Measurements from ENCODE around the gene FCHO1. TPM values are rescaled to one million over a fixed set of nuclear protein-coding genes. Genes with fewer than 3 reads are reported as not detected.

The FCHO1 gene
- polyA plus RNA-seq, 2 of the 4 experiments (the other 2 are of a cell fraction) = 1.7 to 13.6 TPM

DNA sequence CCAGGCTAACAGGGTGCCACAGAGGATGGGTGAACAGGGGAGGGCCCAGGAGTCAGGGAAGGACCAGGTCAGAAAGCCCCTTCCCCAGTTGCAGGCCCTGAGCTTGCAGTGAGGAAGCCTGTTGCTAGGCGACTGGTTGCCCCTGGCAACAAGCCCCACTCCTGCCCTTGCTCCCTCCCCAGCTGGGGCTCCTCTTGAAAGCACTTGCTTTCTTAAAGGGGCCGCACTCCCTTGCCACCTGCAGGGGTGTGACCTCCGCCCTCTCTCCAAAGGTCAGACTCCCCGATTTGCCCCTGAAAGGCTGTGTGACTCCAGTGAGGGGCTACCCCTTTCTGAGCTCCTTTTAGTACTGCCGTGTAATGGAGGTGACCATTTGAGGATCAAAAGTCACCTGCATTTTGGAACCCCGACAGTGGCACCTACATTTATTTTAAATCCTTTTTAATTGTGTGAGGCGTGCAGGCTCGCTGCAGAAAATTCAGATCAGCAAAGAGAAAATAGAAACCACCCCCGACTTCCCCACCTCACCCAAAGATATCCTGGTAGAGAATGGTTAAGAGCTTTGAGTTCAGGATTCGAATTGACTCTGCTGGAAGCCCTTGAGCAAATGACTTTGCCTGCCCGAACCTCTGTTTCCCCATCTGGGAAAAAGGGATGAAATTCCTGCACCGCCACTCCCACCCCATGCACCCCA, 4.8 kb downstream of the FCHO1 start:
- CTCF ChIA-PET = interaction anchor here (1.6 kb wide), 1 partner anchor 10 kb away, joined by 6 read pairs; no protein-coding TSS in a partner anchor
- Histone ChIP-seq H3K27ac (peak overlapping the region; percentile 80 to 91; a peak in 5 of 6 replicates), H3K9me3 (no peaks in the 10 kb centered on the region), H3K4me3 (no peak overlapping the region), H3K4me1 (peaks cover 34% of the 10 kb centered on the region), H3K4me2 (peak overlapping the region; percentile 62)
- FAIRE-seq = no peak
- POLR2A ChIA-PET = interaction anchor here (1.2 kb wide), 1 partner anchor 103 kb away, joined by 3 read pairs; the partner anchor contains the start of gene RPL18A
- TF ChIP-seq RFX5 (IDR thresholded peaks at IDR 0.05) (peak; percentile 95), CHD2 (IDR thresholded peaks at IDR 0.05; ENCODE audit: low read length, partially characterized antibody) (no peak)
- WGBS (ENCODE audit: missing lambda C conversion rate) = 51% methylated on average over 12 of the region's 12 CpGs
- DNase-seq (ENCODE audit: low read depth in 1 of 2, low spot score in 1 of 2) = peak; percentile 49 to 82
- ATAC-seq = peak; percentile 72 to 76

DNA sequence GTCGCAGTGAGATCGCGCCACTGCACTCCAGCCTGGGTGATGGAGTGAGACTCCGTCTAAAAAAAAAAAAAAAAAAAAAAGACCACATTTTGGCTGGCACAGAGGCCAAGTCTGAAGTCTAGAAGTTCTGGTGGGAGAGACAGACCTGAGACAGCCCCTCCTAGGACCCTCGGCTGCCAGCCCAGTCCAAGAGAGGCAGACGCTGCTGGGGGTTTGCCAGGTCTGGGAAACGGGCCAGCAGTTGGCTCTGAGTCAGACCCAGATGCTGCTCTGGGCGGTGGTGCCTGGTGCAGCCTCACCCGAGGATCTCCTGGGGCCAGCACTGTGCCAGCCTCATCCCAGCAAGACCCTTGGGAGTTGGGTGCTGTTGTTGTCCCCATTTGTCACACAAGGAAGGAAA, 5.8 kb downstream of the FCHO1 start:
- POLR2A ChIA-PET = no interaction called here
- TF ChIP-seq FOSL2 (IDR thresholded peaks at IDR 0.05) = no peak
- TF ChIP-seq FOSL2 (CRISPR knock-in tag; IDR thresholded peaks at IDR 0.05) = peak; percentile 63; the same call in 1 of the 2 replicates
- TF ChIP-seq, protein P1, sequence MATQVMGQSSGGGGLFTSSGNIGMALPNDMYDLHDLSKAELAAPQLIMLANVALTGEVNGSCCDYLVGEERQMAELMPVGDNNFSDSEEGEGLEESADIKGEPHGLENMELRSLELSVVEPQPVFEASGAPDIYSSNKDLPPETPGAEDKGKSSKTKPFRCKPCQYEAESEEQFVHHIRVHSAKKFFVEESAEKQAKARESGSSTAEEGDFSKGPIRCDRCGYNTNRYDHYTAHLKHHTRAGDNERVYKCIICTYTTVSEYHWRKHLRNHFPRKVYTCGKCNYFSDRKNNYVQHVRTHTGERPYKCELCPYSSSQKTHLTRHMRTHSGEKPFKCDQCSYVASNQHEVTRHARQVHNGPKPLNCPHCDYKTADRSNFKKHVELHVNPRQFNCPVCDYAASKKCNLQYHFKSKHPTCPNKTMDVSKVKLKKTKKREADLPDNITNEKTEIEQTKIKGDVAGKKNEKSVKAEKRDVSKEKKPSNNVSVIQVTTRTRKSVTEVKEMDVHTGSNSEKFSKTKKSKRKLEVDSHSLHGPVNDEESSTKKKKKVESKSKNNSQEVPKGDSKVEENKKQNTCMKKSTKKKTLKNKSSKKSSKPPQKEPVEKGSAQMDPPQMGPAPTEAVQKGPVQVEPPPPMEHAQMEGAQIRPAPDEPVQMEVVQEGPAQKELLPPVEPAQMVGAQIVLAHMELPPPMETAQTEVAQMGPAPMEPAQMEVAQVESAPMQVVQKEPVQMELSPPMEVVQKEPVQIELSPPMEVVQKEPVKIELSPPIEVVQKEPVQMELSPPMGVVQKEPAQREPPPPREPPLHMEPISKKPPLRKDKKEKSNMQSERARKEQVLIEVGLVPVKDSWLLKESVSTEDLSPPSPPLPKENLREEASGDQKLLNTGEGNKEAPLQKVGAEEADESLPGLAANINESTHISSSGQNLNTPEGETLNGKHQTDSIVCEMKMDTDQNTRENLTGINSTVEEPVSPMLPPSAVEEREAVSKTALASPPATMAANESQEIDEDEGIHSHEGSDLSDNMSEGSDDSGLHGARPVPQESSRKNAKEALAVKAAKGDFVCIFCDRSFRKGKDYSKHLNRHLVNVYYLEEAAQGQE (IDR thresholded peaks at IDR 0.05) = no peak
- FAIRE-seq (no peak), ATAC-seq (peak; percentile 68 to 74; a peak in 5 of 6 replicates), DNase-seq (ENCODE audit: low read depth in 1 of 2, low spot score in 1 of 2) (peak; percentile 52 to 58)
- 33% methylated on average over 7 of the region's 9 CpGs for whole genome bisulfite sequencing (ENCODE audit: missing lambda C conversion rate)
- Histone ChIP-seq H3K4me3 (no peak overlapping the region), H3K9me3 (no peaks in the 10 kb centered on the region), H3K27ac (peak overlapping the region; percentile 80 to 91), H3K4me1 (peaks cover 34% of the 10 kb centered on the region), H3K4me2 (peak overlapping the region; percentile 62)
- CTCF ChIA-PET = interaction anchor here (1.6 to 2.0 kb wide), 2 partner anchors 9 kb away, joined by 6 to 9 read pairs; no protein-coding TSS in a partner anchor

DNA sequence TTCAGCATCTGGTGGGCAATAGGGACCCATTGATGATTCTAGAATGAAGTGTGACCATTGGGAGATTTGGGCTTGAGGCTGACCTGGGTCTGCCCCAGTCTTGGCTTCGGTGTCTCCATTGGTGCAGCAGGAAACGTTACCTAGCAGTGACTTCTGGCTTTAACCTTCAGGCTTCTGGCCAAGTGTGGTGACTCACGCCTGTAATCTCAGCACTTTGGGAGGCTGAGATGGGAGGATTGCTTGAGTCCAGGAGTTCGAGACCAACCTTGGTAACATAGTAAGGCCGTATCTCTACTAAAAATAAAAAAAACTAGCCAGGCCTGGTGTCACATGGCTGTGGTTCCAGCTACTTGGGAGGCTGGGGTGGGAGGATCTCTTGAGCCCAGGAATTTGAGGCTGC, 7.2 kb downstream of the FCHO1 start:
- Histone ChIP-seq H3K4me2 (no peak overlapping the region), H3K4me1 (peaks cover 34% of the 10 kb centered on the region), H3K27ac (peak overlapping the region; percentile 80 to 91; a peak in 4 of 6 replicates), H3K9me3 (no peaks in the 10 kb centered on the region), H3K4me3 (no peak overlapping the region)
- CTCF ChIA-PET = interaction anchor here (2.0 kb wide), 1 partner anchor 8 kb away, joined by 9 read pairs; no protein-coding TSS in a partner anchor
- no peak for FAIRE-seq
- TF ChIP-seq CHD2 (IDR thresholded peaks at IDR 0.05; ENCODE audit: low read length, partially characterized antibody) (no peak), RFX5 (IDR thresholded peaks at IDR 0.05) (no peak), PHF8 (IDR thresholded peaks at IDR 0.05; ENCODE audit: borderline replicate concordance, low read depth) (no peak), FOSL2 (IDR thresholded peaks at IDR 0.05) (no peak), FOSL2 (CRISPR knock-in tag; IDR thresholded peaks at IDR 0.05) (peak; percentile 42), FOSB (CRISPR knock-in tag; IDR thresholded peaks at IDR 0.05) (no peak), KDM1A (IDR thresholded peaks at IDR 0.05; ENCODE audit: low read depth) (no peak), POLR2AphosphoS2 (conservative IDR thresholded peaks at IDR 0.05; ENCODE audit: low read length) (no peak), TFCP2L1 (CRISPR knock-in tag; IDR thresholded peaks at IDR 0.05) (no peak)
- no peak for ATAC-seq
- 57% methylated on average over 5 of the region's 5 CpGs for WGBS (ENCODE audit: missing lambda C conversion rate)
- POLR2A ChIA-PET = no interaction called here
- no peak for DNase-seq (ENCODE audit: low read depth in 1 of 2, low spot score in 1 of 2)

DNA sequence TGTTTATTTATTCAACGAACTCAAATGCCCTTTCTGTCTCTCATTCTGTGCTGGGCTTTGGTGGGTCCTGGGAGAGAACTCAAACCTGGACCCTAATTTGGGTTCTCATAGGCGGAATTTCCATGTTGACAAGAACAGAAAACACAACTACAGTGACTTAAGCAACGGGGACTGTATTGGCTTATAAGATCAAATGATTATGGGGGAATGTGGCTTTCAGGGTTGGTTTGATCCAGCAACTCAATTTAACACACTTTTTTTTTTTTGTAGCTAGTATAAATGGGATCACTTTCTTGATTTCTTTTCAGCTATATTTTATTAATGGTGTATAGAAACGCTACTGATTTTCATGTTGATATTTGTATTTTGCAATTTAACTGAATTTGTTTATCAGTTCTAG, 9.9 kb downstream of the FCHO1 start:
- no peak overlapping the region for H3K4me3 ChIP-seq
- ATAC-seq = no peak
- TF ChIP-seq MYC (IDR thresholded peaks at IDR 0.05; ENCODE audit: borderline replicate concordance, low read length) (no peak), RFX5 (IDR thresholded peaks at IDR 0.05) (no peak), ESRRA (IDR thresholded peaks at IDR 0.05; ENCODE audit: borderline replicate concordance, low read length) (no peak), FOSB (CRISPR knock-in tag; IDR thresholded peaks at IDR 0.05) (no peak)
- TF ChIP-seq, protein P1 (IDR thresholded peaks at IDR 0.05) = no peak
- TF ChIP-seq, protein P2, sequence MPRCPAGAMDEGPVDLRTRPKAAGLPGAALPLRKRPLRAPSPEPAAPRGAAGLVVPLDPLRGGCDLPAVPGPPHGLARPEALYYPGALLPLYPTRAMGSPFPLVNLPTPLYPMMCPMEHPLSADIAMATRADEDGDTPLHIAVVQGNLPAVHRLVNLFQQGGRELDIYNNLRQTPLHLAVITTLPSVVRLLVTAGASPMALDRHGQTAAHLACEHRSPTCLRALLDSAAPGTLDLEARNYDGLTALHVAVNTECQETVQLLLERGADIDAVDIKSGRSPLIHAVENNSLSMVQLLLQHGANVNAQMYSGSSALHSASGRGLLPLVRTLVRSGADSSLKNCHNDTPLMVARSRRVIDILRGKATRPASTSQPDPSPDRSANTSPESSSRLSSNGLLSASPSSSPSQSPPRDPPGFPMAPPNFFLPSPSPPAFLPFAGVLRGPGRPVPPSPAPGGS (IDR thresholded peaks at IDR 0.05) = no peak
- TF ChIP-seq, protein P3, sequence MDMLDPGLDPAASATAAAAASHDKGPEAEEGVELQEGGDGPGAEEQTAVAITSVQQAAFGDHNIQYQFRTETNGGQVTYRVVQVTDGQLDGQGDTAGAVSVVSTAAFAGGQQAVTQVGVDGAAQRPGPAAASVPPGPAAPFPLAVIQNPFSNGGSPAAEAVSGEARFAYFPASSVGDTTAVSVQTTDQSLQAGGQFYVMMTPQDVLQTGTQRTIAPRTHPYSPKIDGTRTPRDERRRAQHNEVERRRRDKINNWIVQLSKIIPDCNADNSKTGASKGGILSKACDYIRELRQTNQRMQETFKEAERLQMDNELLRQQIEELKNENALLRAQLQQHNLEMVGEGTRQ (IDR thresholded peaks at IDR 0.05) = no peak
- TF ChIP-seq, protein P4, sequence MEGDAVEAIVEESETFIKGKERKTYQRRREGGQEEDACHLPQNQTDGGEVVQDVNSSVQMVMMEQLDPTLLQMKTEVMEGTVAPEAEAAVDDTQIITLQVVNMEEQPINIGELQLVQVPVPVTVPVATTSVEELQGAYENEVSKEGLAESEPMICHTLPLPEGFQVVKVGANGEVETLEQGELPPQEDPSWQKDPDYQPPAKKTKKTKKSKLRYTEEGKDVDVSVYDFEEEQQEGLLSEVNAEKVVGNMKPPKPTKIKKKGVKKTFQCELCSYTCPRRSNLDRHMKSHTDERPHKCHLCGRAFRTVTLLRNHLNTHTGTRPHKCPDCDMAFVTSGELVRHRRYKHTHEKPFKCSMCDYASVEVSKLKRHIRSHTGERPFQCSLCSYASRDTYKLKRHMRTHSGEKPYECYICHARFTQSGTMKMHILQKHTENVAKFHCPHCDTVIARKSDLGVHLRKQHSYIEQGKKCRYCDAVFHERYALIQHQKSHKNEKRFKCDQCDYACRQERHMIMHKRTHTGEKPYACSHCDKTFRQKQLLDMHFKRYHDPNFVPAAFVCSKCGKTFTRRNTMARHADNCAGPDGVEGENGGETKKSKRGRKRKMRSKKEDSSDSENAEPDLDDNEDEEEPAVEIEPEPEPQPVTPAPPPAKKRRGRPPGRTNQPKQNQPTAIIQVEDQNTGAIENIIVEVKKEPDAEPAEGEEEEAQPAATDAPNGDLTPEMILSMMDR (IDR thresholded peaks at IDR 0.05) = no peak

More for the DNA sequence above, 9.9 kb downstream of the FCHO1 start:
- DNase-seq (ENCODE audit: low read depth in 1 of 2, low spot score in 1 of 2) (no peak), FAIRE-seq (no peak)
- H3K4me2 ChIP-seq = no peak overlapping the region
- CTCF ChIA-PET = interaction anchor here (1.3 kb wide), 1 partner anchor 22 kb away, joined by 5 read pairs; no protein-coding TSS in a partner anchor
- 0 out of 6 replicates have a peak overlapping the region, but pooled peaks of 1 of the 2 experiments have one; percentile 3 for H3K27ac ChIP-seq
- 74% methylated on average over 4 of the region's 4 CpGs for WGBS (ENCODE audit: missing lambda C conversion rate)
- POLR2A ChIA-PET = no interaction called here
- peaks cover 33% of the 10 kb centered on the region for H3K4me1 ChIP-seq
- no peaks in the 10 kb centered on the region for H3K9me3 ChIP-seq

All from A549 (cell line).